GM19193 (cell line): ENCODE measurements around the gene KLRF2.

Experiments used
- POLR2A ChIP-seq: IDR thresholded peaks from 4 replicates; pipeline ENCODE4 v1.6.1; 2011; ENCODE audit not compliant: insufficient read depth, insufficient read length; ENCODE audit errors: extremely low read depth

KLRF2 gene

GRCh38 chr12:9880532-9881078 is 684 bp upstream of the KLRF2 start:
- no peak for TF ChIP-seq POLR2A

GRCh38 chr12:9881988-9882387 is 699 bp downstream of the KLRF2 start:
- no peak for TF ChIP-seq POLR2A

- no peak for TF ChIP-seq POLR2A
These were observed 1.9 kb downstream of the KLRF2 start for GRCh38 chr12:9883175-9883574.

DNA sequence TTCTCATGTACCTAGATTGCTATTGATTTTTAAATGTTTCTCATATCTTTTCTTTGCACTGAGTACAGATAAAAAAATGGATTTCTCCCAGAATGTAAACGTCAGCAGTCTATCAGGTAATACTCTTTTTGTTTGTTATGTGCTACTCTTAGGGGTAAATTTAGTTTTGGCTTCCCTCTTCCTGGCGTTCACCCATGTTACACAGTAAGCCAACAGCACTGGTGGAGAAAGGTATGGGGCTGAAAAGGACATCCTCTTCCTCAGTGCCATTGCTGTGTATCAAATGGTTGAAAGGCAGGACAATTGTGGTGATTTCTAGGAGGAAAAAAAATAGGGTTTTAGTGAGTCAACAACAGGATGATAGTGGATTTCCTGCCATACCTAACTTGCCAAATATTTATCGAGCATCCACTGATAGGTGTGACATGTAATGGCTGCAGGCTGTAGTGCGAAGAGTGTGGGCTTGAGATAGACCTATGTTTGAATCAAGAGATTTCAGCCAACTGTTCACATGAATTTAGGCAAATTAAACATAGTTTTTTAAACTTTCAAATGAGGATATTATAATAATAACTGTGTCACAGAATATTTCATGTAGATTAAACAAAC is 7.5 kb downstream of the KLRF2 start:
- TF ChIP-seq POLR2A: no peak

GRCh38 chr12:9895215-9895971 is 14.1 kb downstream of the KLRF2 start:
- TF ChIP-seq POLR2A: no peak

- TF ChIP-seq POLR2A: no peak
These were observed 16.2 kb downstream of the KLRF2 start for GRCh38 chr12:9897535-9897934.

GRCh38 chr12:9899209-9899608 is 17.9 kb downstream of the KLRF2 start:
- TF ChIP-seq POLR2A: no peak

DNA sequence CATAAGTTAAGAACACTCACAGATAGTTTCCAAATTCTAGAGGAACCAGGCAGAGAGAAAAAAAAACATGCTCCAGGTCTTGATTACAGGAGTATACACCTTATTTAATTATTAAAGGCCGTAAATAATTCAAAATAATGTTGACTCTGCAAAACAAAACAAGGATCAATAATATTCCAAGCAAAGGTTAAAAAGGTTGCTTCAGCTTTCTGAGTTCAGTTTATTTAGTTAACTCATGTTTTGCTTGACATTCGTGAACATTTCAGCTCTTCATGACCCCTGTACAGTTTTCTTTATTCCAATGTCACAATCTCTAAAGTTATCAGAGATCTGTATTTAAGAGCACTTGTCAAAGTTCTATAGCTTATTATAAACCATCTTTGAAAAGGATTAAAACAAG is 19.6 kb downstream of the KLRF2 start:
- no peak for TF ChIP-seq POLR2A

- TF ChIP-seq POLR2A: no peak
These were observed 21.4 kb downstream of the KLRF2 start for GRCh38 chr12:9902539-9903228.

- TF ChIP-seq POLR2A: no peak
These were observed 25.6 kb downstream of the KLRF2 start for GRCh38 chr12:9906873-9907272.

- no peak for TF ChIP-seq POLR2A
These were observed 26.5 kb downstream of the KLRF2 start for GRCh38 chr12:9907769-9908168.

GRCh38 chr12:9908350-9908749 is 27.1 kb downstream of the KLRF2 start:
- no peak for TF ChIP-seq POLR2A

DNA sequence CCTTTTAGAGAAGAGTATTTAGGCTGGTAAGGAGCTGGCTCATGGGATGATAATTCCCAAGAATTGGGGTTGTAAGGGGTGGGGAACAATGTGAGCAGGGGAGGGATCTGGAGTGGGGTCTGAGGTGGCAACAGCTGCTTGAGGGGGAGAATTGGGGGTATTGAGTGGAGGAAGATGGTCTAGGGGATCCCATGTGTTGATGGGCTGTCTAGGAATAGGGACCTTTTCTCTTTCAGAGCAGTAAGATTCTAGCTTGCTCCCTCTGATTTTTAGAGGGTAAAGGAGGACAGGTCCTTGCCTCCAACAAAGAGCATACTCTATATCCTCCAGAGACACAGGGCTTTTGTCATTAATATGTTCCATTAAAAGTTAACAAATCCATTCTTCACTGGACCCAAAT is 28.4 kb downstream of the KLRF2 start:
- no peak for TF ChIP-seq POLR2A

DNA sequence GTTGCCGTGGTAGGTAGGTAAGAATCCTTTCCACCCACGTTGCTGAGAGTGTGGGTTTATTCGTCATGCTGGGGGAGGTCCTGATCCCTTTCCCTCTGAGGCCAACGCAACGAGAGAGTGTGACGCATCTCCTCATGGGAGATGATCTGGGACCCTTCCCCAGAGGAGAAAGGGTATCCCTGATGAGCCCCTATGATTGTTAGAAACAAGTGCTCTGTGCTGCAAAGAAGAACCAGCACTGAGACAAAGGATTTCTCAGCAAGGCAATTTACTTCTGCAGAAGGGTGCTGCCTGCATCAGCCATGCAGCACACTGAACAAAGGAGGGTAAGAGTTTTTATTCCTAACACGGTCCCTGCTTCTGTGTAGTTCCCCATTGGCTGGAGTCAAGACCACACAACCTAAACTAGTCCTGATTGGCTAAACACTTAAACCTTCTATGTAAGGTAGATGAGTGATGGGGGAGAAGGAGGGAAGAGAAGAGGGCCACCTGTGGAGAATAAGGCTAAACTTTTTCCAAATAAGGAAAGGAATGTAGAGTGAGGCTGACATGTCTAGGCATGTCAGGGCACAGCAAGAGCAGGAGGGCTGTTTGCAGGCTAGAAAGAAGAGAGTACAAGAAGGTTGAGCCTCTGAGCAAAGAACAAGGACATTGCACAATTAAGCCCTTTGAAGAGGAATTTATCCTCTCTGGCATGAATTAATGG is 29.6 kb downstream of the KLRF2 start:
- TF ChIP-seq POLR2A: no peak

DNA sequence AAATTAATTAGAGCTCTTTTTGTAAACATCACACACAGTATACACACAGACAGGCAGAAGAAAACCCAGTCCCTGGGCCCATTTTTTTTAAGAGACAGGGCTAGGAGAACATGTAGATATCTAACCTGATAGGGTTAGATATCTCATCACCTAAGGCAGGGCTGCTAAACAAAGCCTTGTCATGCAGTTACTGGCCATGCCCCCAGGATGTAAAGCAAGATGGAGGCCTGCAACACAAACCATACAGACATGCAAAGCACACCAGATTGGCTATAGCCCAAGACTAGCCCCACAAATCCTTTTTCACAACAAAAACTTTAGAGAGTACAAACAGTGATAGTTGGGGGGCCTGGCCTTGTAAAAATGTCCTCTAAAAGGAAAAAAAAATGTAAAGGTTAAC is 30.4 kb downstream of the KLRF2 start:
- no peak for TF ChIP-seq POLR2A
